ENCODE data around the gene KPTN.

- TF ChIP-seq GZF1 (CRISPR knock-in tag; IDR thresholded peaks at IDR 0.05) (no peak), MIER2 (CRISPR knock-in tag; IDR thresholded peaks at IDR 0.05) (no peak), ZFP41 (CRISPR knock-in tag; IDR thresholded peaks at IDR 0.05; ENCODE audit: borderline replicate concordance) (no peak), POLR2A (IDR thresholded peaks at IDR 0.05; ENCODE audit: insufficient read depth in 1 of 2, low read depth in 2 of 2, low read length in 2 of 2) (no peak), ARNTL (CRISPR knock-in tag; IDR thresholded peaks at IDR 0.05) (no peak), ZNF18 (CRISPR knock-in tag; IDR thresholded peaks at IDR 0.05; ENCODE audit: insufficient replicate concordance) (no peak), CTCF (CRISPR knock-in tag; IDR thresholded peaks at IDR 0.05) (no peak), EHMT2 (IDR thresholded peaks at IDR 0.05; ENCODE audit: borderline replicate concordance, low read depth, low read length) (no peak), ZNF691 (CRISPR knock-in tag; IDR thresholded peaks at IDR 0.05; ENCODE audit: borderline replicate concordance, low read depth) (no peak), ZBTB37 (CRISPR knock-in tag; IDR thresholded peaks at IDR 0.05) (no peak), USF2 (IDR thresholded peaks at IDR 0.05; ENCODE audit: low read depth, low read length) (no peak), USF2 (CRISPR knock-in tag; IDR thresholded peaks at IDR 0.05; ENCODE audit: borderline replicate concordance) (no peak)
These were observed 10.2 kb upstream of the KPTN start for GRCh38 chr19:47494211-47494547.
